ENCODE results near the gene NUMA1.

GRCh38 chr11:71977743-71978418 is 102.5 kb downstream of the NUMA1 start:
- no peak for TF ChIP-seq POLR2AphosphoS5 (IDR thresholded peaks at IDR 0.05; ENCODE audit: low read depth, low read length)
- TF ChIP-seq REST (IDR thresholded peaks at IDR 0.05; ENCODE audit: insufficient read depth in 1 of 2, low read depth in 2 of 2, low read length in 2 of 2), result no peak
- no peak for TF ChIP-seq FOXP2 (optimal IDR thresholded peaks at IDR 0.05; ENCODE audit: borderline replicate concordance, extremely low read depth, extremely low read length, insufficient read depth)
- TF ChIP-seq SIN3A (IDR thresholded peaks at IDR 0.05; ENCODE audit: borderline replicate concordance, insufficient read depth, low read length), result no peak
